Measurements from ENCODE around the gene MTMR12.
A peak's percentile ranks its signal among the peaks of the same experiment; 100 is the strongest.
"Not testable (repeated sequence)": the region's sequence is repeated elsewhere in the genome, so short reads cannot be mapped to it uniquely, and the experiment has no call there.

MTMR12 gene

GRCh38 chr5:32232441-32233219 is 80.1 kb downstream of the MTMR12 start:
- DNase-seq: peak; percentile 67

DNA sequence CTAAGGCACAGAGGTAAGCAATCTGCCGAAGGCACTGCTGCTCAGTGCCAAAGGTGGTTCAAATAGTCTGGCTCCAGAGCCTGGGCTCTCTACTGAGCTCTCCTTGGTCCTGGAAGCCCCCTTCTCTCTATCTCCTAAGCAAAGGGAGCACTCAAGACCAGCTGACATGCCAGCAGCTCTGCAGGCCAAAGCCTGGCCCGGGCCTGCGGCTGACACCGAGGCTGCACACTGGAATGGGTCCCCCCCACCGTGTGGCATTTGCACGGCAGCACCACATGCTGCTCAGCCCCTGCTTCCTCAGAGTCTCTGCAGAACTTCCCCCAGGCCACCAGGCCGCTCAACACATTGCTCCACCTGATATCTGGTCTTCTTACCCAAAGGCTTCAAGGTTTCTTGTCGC is 80.8 kb downstream of the MTMR12 start:
- no peak for DNase-seq

GRCh38 chr5:32231241-32231640 is 81.5 kb downstream of the MTMR12 start:
- DNase-seq: no peak

GRCh38 chr5:32230356-32231099 is 82.2 kb downstream of the MTMR12 start:
- DNase-seq: no peak

DNA sequence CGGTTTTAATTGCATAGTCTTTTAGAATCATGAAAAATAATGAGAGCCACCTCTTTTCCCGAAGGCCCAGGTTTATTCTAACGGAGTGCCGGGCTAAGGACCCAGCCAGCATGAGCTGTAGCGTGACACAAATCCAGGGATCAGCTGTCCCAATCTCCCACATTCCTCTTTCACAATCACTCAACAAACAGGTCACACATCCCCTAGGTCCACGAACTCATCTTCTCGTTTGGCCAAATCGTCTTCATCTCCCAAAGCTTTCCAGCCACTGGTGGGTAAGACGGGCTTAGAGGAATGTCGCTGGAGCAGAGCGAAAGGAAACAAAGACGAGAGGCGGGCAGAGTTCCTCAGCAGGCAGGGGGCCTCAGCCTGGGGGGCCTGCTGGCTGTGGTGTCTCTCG is 83.2 kb downstream of the MTMR12 start:
- DNase-seq: no peak

- DNase-seq: no peak
These were observed 83.9 kb downstream of the MTMR12 start for GRCh38 chr5:32228816-32229215.

DNA sequence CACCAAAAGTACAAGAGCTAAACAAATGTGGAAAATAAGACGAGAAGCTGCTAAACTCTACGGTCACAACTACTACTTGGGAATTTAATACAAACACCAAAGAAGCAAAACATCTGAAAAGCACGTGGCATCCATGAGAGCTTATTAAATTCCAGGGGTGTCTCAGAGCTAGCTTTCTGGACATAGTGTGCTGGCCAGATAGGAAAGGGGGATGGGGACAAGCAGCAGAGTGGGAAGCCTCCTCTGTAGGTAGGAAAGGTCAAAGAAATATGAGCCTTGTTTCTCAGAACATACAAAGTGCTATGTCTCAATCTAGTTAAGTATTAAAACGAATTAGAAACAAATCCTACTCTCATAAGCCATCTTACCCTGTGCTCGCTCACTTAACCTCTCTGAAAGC is 87.3 kb downstream of the MTMR12 start:
- DNase-seq: no peak

- DNase-seq: no peak
These were observed 88.6 kb downstream of the MTMR12 start for GRCh38 chr5:32223972-32224609.

GRCh38 chr5:32222723-32223470 is 89.8 kb downstream of the MTMR12 start:
- DNase-seq: no peak

DNA sequence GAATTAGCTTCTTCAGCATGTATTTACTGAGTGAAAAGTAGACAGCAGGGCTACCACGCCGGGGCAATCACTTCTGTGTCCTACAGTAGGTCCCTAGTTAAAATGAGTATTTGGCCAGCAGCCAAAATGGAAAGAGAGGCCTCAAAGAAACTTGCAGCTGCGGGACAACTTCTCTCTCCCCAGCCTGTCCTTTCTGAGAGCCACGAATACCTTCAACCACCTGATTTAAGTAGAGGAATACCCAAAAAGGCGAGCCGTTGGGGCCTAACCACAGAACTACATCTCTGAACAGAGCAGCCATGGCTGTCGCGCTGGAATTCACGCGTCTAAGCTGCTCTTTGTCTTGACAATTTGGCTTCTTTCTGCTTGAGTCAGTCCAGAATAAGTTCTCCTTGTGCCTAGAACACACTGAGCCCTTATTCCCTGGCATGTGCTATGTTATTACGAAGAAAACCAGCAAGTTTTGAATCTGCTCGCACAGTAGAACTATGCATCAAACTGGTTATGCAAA is 94.8 kb downstream of the MTMR12 start:
- no peak for DNase-seq

DNA sequence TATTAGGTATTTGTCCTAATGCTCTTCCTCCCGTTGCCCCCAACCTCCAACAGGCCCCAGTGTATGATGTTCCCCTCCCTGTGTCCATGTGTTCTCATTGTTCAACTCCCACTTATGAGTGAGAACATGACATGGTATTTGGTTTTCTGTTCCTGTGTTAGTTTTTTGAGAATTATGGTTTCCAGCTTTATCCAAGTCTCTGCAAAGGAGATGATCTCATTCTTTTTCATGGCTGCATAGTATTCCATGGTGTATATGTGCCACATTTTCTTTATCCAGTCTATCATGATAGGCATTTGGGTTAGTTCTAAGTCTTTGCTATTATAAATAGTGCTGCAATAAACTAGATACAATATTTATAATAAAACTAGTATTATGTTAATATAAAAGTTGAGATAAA is 98.4 kb downstream of the MTMR12 start:
- not testable (repeated sequence) for DNase-seq

DNA sequence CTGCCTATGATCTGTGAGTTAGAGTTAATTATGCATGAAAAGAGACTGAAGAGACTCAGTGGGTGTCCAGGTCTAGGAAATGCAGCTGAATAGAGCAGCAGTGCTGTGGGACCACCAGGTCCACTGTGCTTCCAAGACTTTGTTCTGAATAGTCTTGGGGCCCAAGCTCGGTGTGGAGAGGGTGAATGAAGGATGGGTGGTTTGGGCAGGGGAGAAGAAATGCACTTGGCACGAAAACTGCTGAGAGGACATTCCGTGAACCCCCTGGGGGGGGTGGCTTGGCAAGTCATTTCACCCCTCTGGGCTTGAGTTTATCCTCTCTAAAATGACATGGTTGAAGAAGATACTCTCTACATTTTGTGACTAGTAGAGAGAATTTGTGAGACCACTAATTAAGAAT is 102.6 kb downstream of the MTMR12 start:
- no peak for DNase-seq

- DNase-seq: not testable (repeated sequence)
These were observed 103.9 kb downstream of the MTMR12 start for GRCh38 chr5:32208837-32209236.

GRCh38 chr5:32207355-32207634 is 105.4 kb downstream of the MTMR12 start:
- DNase-seq: no peak

GRCh38 chr5:32206509-32207354 is 106.0 kb downstream of the MTMR12 start:
- DNase-seq: no peak

- DNase-seq: no peak
These were observed 106.7 kb downstream of the MTMR12 start for GRCh38 chr5:32206053-32206452.

- DNase-seq: no peak
These were observed 110.3 kb downstream of the MTMR12 start for GRCh38 chr5:32202394-32202793.

DNA sequence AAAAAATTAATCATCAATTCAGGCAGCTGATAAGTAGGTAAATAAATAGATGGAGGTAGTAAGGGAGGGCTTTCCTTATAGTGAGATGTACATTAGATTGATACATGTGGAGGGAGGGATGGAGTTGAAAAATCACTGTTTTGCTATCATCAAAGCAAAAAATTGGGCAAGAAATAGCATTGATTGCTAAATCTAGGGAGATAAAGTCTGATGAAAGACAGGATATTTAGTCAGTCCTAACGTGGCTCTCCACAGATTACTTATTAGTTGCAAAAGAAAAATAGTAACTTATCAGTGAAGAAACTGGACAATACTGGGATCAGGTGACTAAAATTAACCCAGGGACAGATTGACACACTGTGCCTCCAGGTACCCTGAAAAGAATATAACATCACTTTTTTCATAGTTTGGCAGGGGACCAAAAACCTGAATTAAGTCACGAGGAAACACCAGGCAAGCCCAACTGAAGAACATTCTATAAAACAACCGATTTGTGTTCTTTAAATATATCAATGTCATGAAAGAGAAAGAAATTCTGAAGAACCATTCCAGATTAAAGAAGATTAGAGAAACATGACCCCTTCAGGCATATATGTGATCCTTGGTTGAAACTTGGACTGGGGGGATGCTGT is 111.5 kb downstream of the MTMR12 start:
- no peak for DNase-seq

DNA sequence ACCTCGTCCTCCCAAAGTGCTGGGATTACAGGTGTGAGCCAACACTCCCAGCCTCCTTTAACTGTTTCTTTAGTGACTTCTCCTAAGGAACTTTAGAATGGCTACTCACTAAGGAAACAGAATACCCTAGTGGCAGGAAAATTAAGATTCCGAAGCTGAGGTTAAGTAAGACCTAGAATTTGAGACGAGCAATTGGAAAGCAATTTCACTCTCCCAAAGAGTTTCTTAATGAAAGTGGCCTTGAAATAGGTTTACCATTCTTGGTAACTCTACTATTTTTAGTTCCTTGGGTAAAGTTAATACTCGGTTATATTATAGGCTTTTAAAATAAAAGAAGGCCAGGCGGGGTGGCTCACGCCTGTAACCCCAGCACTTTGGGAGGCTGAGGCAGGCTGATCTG is 115.7 kb downstream of the MTMR12 start:
- no peak for DNase-seq

- DNase-seq: no peak
These were observed 117.5 kb downstream of the MTMR12 start for GRCh38 chr5:32195265-32195664.

GRCh38 chr5:32193591-32193990 is 119.1 kb downstream of the MTMR12 start:
- DNase-seq: no peak

DNA sequence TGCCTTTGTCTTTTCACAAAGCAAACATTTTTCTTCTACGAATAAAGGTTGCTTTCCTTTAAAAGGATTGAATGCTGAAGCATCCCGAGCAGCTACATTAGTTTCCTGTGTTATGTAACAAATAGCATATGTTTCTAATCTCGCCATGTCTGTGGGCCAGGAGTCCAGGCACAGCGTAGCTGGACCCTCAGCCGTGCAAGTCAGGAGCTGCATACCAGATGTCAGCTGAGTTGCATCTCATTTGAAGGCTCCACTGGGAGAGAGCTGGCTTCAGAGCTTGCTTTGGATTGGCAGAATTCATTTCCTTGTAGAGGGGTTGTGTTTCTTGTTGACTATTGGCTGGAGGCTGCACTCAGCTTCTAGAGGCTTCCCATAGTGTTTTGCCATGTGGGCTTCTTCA is 122.6 kb downstream of the MTMR12 start:
- DNase-seq: no peak

All from stimulated activated CD4-positive, alpha-beta T cell treated with anti-CD3 and anti-CD28 coated beads, Interleukin-12 subunit alpha, Interleukin-12 subunit beta, amount 100 ng/mL, for 4 hours (primary cell).